A549 (cell line): ENCODE data around the gene IP6K3.

Source experiments
- EP300 ChIP-seq, 2 experiments: fragments of >200 bp; sonication (Bioruptor Twin); formaldehyde crosslinking; IDR thresholded peaks; 2 replicates in 1 of 2; 3 replicates in 1 of 2; pipeline ENCODE4 v1.6.1; 2016 to 2017
- NFE2L2 ChIP-seq: fragments of 150-350 bp; conservative IDR thresholded peaks from 2 replicates; pipeline ENCODE4 v1.6.1; 2014; ENCODE audit warnings: low read length
- POLR2A ChIP-seq: IDR thresholded peaks from 2 replicates; pipeline ENCODE4 v1.6.1; 2012; ENCODE audit warnings: mild to moderate bottlenecking, low read length
- TF ChIP-seq, protein P1 (sequence below): fragments of >200 bp; sonication (Bioruptor Twin); formaldehyde crosslinking; IDR thresholded peaks from 3 replicates; pipeline ENCODE4 v1.5.1; 2016

DNA sequence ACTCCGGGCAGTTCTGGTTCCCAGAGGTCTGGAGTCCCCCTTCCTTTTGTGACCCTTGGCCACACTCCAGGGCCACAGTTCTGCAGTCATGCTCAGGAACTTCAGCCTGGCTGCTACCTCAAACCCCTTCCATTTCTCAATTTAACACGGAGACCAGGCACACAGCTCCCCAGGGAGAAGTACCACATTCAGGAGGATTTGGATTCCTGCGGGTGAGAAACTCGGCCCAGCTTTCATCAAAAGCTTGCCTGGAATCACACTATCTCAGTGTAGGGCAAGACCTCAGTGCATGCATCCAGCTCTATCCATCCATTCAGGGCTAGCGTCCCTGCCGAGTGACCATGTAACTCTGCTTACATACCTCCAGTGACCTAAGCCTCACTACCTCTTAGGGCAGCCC, 16.8 kb upstream of the IP6K3 start:
- TF ChIP-seq EP300 (IDR thresholded peaks at IDR 0.05) (no peak), POLR2A (no peak), NFE2L2 (no peak)
- TF ChIP-seq, protein P1, sequence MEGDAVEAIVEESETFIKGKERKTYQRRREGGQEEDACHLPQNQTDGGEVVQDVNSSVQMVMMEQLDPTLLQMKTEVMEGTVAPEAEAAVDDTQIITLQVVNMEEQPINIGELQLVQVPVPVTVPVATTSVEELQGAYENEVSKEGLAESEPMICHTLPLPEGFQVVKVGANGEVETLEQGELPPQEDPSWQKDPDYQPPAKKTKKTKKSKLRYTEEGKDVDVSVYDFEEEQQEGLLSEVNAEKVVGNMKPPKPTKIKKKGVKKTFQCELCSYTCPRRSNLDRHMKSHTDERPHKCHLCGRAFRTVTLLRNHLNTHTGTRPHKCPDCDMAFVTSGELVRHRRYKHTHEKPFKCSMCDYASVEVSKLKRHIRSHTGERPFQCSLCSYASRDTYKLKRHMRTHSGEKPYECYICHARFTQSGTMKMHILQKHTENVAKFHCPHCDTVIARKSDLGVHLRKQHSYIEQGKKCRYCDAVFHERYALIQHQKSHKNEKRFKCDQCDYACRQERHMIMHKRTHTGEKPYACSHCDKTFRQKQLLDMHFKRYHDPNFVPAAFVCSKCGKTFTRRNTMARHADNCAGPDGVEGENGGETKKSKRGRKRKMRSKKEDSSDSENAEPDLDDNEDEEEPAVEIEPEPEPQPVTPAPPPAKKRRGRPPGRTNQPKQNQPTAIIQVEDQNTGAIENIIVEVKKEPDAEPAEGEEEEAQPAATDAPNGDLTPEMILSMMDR: no peak
